Peyer's patch (tissue), 4 donors: ENCODE results near the gene RAD52. TPM values are rescaled to one million over a fixed set of nuclear protein-coding genes. Genes with fewer than 3 reads are reported as not detected.

ENCODE experiments used
- DNase-seq, 3 donors: peaks; one replicate each; pipeline ENCODE4 v3.0.0-alpha.2; 2017 to 2019
- H3K27ac ChIP-seq, 4 donors: fragments of 200-600 bp; sonication (generic); one replicate each; pipeline ENCODE4 v1.5.1; 2016 to 2019
- H3K27me3 ChIP-seq, 2 donors: fragments of 200-600 bp; sonication (generic); one replicate each; pipeline ENCODE4 v1.5.1; 2019
- H3K36me3 ChIP-seq, 3 donors: fragments of 200-600 bp; sonication (generic); one replicate each; pipeline ENCODE4 v1.5.1; 2016 to 2019
- H3K4me1 ChIP-seq, 4 donors: fragments of 200-600 bp; sonication (generic); one replicate each; pipeline ENCODE4 v1.5.1; 2016 to 2019
- H3K4me3 ChIP-seq, 4 donors: fragments of 200-600 bp; sonication (generic); 1 replicate in 3 of 4; 2 replicates in 1 of 4; pipeline ENCODE4 v1.5.1; 2016 to 2019; ENCODE audit warnings: mild to moderate bottlenecking in 1 of 4
- H3K9me3 ChIP-seq, 4 donors: fragments of 200-600 bp; sonication (generic); one replicate each; pipeline ENCODE4 v1.5.1; 2016 to 2019; ENCODE audit warnings: mild to moderate bottlenecking in 1 of 4
- POLR2A ChIP-seq, 2 donors: fragments of 450-650 bp; IDR thresholded peaks; one replicate each; pipeline ENCODE4 v1.5.1; 2017; ENCODE audit warnings: antibody characterized with exemption in 2 of 2, mild to moderate bottlenecking in 2 of 2, moderate library complexity in 2 of 2
- total RNA-seq, 4 donors: library from RNA; depleted of rRNA; stranded (reverse); fragments of >200 nt; gene quantifications; one replicate each; pipeline ENCODE4 v1.1.0, GENCODE V29; 2016
- TF ChIP-seq, protein P1 (sequence below), 6 experiments: fragments of 450-650 bp in 4 of 6; fragments of 200-600 bp in 2 of 6; sonication (generic) in 1 of 6; IDR thresholded peaks; one replicate each; pipeline ENCODE4 v1.5.1; 2017 to 2019; ENCODE audit warnings: antibody characterized with exemption in 6 of 6, mild to moderate bottlenecking in 3 of 6, moderate library complexity in 1 of 6

Gene RAD52
- total RNA-seq, 4 donors from 2014 or later, result 14.2 to 59.4 (median 25.3) TPM

DNA sequence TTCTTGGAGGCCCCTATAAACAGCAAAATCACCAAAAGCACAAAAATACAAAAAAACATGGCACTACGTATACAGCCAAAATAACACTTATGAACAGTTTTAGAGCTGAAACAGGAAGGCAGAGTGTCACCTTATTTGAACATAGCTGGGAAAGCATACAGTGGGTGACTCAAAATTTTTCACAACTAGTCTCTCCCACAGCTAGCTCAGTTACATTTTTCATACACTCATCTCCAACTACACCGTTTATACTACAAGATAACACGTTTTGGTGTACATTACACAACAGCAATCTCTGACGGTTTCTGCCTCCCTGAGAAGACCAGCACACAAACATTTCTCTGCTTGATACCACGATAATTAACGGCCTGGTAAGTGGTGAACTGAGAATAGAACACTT is 2.9 kb downstream of the RAD52 start:
- H3K4me1 ChIP-seq, result peaks cover 0 to 9% (median 0%) of the 10 kb centered on the region in 4 donors
- no peak for TF ChIP-seq POLR2A (IDR thresholded peaks at IDR 0.05)
- TF ChIP-seq, protein P1, sequence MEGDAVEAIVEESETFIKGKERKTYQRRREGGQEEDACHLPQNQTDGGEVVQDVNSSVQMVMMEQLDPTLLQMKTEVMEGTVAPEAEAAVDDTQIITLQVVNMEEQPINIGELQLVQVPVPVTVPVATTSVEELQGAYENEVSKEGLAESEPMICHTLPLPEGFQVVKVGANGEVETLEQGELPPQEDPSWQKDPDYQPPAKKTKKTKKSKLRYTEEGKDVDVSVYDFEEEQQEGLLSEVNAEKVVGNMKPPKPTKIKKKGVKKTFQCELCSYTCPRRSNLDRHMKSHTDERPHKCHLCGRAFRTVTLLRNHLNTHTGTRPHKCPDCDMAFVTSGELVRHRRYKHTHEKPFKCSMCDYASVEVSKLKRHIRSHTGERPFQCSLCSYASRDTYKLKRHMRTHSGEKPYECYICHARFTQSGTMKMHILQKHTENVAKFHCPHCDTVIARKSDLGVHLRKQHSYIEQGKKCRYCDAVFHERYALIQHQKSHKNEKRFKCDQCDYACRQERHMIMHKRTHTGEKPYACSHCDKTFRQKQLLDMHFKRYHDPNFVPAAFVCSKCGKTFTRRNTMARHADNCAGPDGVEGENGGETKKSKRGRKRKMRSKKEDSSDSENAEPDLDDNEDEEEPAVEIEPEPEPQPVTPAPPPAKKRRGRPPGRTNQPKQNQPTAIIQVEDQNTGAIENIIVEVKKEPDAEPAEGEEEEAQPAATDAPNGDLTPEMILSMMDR (IDR thresholded peaks at IDR 0.05), result no peak
- H3K4me3 ChIP-seq, result no peak overlapping the region
- H3K27ac ChIP-seq, result no peak overlapping the region
- H3K27me3 ChIP-seq, result no peaks in the 10 kb centered on the region
- DNase-seq, result no peak
- no peaks in the 10 kb centered on the region for H3K9me3 ChIP-seq
- peaks cover 0 to 4% (median 0%) of the 10 kb centered on the region in 3 donors for H3K36me3 ChIP-seq

DNA sequence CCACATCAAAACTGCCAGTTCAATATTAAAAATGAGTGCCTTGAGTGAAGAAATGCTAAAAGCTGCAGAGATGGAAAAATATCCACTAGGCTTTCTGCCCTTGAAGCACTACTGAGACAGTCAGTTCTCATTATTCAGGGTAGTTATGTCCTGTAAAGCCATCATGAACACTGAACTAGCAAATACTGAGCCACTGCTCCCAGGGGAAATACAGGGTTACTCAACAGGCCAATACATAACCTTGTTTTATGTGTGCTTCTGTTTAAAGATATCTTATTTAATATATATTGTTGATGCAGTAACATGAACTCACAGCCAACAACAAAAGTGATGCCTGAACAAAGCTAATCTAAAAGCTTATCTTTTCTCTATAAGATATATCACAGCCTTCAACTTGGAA is 3.3 kb downstream of the RAD52 start:
- no peak for TF ChIP-seq POLR2A (IDR thresholded peaks at IDR 0.05)
- TF ChIP-seq, protein P1 (IDR thresholded peaks at IDR 0.05), result no peak
- DNase-seq, result no peak

DNA sequence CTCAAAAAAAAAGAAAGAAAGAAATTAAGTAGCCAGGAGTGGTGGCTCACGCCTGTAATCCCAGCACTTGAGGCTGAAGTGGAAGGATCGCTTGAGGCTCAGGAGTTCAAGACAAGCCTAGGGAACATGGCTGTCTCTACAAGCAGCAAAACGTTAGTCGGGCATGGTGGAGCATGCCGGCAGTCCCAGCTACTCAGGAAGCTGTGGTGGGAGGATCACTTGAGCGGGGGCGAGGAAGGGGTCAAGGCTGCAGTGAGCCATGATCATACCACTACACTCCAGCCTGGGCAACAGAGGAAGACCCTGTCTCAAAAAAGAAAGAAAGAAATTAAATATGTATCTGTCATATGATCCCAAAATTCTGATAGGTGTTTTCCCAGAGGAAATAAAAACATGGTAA is 5.3 kb downstream of the RAD52 start:
- Histone ChIP-seq H3K9me3 (no peaks in the 10 kb centered on the region), H3K27me3 (no peaks in the 10 kb centered on the region), H3K4me1 (peaks cover 0 to 9% (median 0%) of the 10 kb centered on the region in 4 donors), H3K27ac (no peak overlapping the region), H3K36me3 (peaks cover 0 to 16% (median 0%) of the 10 kb centered on the region in 3 donors), H3K4me3 (no peak overlapping the region)
- no peak for TF ChIP-seq POLR2A (IDR thresholded peaks at IDR 0.05)
- TF ChIP-seq, protein P1 (IDR thresholded peaks at IDR 0.05), result no peak
- DNase-seq, result no peak

More for the DNA sequence above, 3.3 kb downstream of the RAD52 start:
- H3K9me3 ChIP-seq, result no peaks in the 10 kb centered on the region
- H3K4me3 ChIP-seq, result no peak overlapping the region
- H3K27ac ChIP-seq, result no peak overlapping the region
- no peaks in the 10 kb centered on the region for H3K27me3 ChIP-seq
- peaks cover 0 to 4% (median 0%) of the 10 kb centered on the region in 3 donors for H3K36me3 ChIP-seq
- H3K4me1 ChIP-seq, result peaks cover 0 to 9% (median 0%) of the 10 kb centered on the region in 4 donors

DNA sequence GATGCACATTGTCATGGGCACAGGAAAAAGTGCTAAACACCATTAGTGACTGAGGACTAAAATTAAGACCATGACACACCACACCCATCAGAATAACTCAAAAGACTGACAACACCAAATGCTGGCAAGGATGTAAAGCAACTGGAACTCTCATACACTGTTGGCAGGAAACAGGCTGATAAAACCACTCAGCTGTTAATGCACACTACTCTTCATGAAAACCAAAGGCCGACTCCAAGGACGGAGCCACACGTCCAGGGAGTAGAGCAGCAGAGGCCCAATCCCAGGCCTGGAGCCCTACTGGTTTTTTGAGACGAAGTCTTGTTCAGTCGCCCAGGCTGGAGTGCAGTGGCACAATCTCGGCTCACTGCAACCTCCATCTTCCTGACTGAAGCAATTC is 6.4 kb downstream of the RAD52 start:
- Histone ChIP-seq H3K36me3 (peaks cover 0 to 25% (median 0%) of the 10 kb centered on the region in 3 donors), H3K27ac (no peak overlapping the region), H3K27me3 (no peaks in the 10 kb centered on the region), H3K4me1 (peaks cover 0 to 3% (median 0%) of the 10 kb centered on the region in 4 donors), H3K9me3 (no peaks in the 10 kb centered on the region), H3K4me3 (no peak overlapping the region)
- TF ChIP-seq, protein P1 (IDR thresholded peaks at IDR 0.05), result no peak
- TF ChIP-seq POLR2A (IDR thresholded peaks at IDR 0.05), result no peak
- DNase-seq, result no peak

GRCh38 chr12:938810-939209 is 10.7 kb downstream of the RAD52 start:
- Histone ChIP-seq H3K36me3 (peaks cover 0 to 22% (median 0%) of the 10 kb centered on the region in 3 donors), H3K4me1 (no peaks in the 10 kb centered on the region), H3K27me3 (no peaks in the 10 kb centered on the region), H3K9me3 (no peaks in the 10 kb centered on the region), H3K4me3 (no peak overlapping the region), H3K27ac (no peak overlapping the region)
- TF ChIP-seq, protein P1 (IDR thresholded peaks at IDR 0.05), result no peak
- no peak for TF ChIP-seq POLR2A (IDR thresholded peaks at IDR 0.05)
- DNase-seq, result no peak
